Glomerular endothelial cell (primary cell): ENCODE results near the gene DCAF8L2. TPM values are rescaled to one million over a fixed set of nuclear protein-coding genes. Genes with fewer than 3 reads are reported as not detected.
"Not testable (repeated sequence)": the region's sequence is repeated elsewhere in the genome, so short reads cannot be mapped to it uniquely, and the experiment has no call there.

Experiments used
- DNase-seq: peaks from one replicate; pipeline ENCODE4 v3.0.0-alpha.2; 2011; ENCODE audit warnings: low read depth, low spot score; ENCODE audit errors: extremely low read depth
- total RNA-seq: library from RNA; depleted of rRNA; stranded (reverse); fragments of >200 nt; gene quantifications from 2 replicates; pipeline ENCODE4 v1.2.3, GENCODE V29; 2015

DCAF8L2 gene
- total RNA-seq, 1 donor from 2014 or later: not detected

- DNase-seq: no peak
Measured at GRCh38 chrX:27675493-27675892, 85.3 kb downstream of the DCAF8L2 start.

DNA sequence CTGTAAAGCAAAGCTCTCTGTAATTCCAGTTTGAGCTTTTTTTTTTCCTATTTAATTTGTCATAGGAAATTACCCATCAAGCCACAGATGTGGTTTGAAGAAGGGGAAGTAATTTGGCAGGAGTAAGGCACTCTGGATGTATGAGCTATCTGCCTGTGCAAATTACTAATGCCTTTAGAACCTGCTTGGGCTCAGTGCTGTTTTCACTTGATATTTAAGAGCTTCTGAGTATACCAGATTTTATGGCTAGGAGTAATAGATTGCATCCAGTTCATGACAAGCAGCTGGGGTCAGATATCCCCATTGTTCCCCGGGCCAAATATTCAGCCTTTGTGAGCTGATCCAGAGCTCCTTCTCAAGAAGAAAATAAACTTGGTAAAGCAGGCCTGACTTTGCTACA is 89.1 kb downstream of the DCAF8L2 start:
- DNase-seq: no peak

DNA sequence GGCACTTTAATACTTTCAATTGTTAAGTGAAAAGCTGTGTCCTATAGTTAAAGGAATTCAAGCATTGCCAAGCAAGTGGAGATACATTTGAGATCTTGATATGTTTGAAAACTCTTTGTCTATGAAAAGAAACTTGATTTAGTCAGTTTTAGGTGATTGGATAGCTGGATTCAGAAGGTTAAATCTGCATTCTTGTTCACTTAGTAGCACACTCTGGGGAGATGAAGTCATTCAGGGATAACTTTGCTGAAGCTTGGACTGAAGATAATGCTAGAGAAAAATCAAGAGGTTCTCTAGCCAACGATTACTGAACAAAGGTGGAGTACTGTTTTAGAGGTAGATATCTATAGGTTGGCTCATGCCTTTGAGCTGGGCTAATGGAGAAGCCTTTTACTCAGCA is 90.6 kb downstream of the DCAF8L2 start:
- DNase-seq: no peak

GRCh38 chrX:27683566-27684208 is 93.5 kb downstream of the DCAF8L2 start:
- DNase-seq: peak; percentile 29

- DNase-seq: no peak
Measured at GRCh38 chrX:27694667-27695066, 104.5 kb downstream of the DCAF8L2 start.

- DNase-seq: no peak
Measured at GRCh38 chrX:27706526-27706925, 116.4 kb downstream of the DCAF8L2 start.

GRCh38 chrX:27715610-27716009 is 125.5 kb downstream of the DCAF8L2 start:
- no peak for DNase-seq

- peak; percentile 44 for DNase-seq
Measured at GRCh38 chrX:27728291-27728690, 138.1 kb downstream of the DCAF8L2 start.

GRCh38 chrX:27731962-27732361 is 141.8 kb downstream of the DCAF8L2 start:
- DNase-seq: no peak

DNA sequence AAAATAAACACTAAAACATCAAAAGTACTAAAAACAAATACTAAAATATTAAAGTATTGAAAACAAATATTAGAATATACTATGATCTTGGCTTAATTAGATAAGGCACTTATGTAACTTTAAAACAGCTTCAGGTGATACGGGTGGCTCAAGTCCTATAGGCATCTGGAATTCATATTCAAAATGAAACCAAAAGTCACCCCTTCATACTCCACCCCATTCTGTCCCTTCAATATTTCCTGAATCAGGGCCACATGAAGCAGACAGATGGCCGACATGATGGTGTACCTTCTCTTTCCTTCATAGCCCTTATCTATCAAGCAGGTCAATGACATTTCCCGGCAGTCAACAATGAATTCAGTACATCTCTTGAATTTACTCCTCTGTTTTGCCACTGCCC is 145.8 kb downstream of the DCAF8L2 start:
- DNase-seq: no peak

DNA sequence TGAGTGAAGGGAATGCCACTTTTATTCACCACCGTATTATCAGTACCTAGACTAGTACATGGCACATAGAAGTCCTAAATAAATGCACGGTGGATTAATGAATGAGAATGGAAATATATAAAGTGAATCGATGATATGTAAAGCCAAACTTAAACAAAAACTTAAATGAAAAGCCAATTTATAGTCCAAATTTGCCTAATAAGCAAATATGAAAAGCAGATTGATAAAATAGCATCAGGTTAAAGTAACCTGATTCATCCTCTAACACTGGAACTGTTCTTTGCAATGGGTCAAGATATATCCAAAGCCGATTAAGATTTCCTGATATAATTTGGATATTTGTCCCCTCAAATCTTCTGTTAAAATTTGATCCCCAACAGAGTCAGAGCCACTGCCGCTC is 150.8 kb downstream of the DCAF8L2 start:
- DNase-seq: no peak

DNA sequence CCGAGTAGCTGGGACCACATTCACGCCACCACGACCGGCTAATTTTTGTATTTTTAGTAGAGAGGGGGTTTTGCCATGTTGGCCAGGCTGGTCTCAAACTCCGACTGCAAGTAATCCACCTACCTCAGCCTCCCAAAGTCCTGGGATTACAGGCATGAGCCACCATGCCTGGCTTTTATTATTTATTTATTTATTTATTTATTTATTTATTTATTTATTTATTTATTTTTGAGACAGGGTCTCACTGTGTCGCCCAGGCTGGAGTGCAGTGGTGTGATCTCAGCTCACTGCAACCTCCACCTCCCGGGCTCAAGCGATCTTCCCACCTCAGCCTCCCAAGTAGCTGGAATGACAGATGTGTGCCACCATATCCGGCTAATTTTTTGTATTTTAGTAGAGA is 153.4 kb downstream of the DCAF8L2 start:
- not testable (repeated sequence) for DNase-seq

DNA sequence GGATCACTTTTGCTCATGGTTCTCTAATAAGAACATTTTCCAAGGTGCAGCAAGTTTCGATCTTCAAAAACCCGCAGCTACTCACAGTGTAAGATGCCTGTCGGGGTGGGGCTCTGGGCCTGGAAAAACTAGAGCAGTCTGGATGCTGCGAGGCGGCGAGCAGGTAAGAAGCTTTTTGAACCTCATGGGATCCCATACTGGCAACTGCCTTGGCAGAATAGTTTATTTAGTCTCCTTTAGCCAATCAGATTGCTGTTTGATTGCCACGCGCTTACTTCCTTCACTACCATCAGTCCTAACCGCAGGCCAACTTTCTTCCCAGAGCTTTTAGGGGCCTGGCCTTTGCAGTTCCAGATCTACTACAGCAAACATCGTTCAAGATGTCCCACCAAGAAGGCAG is 156.4 kb downstream of the DCAF8L2 start:
- no peak for DNase-seq

- not testable (repeated sequence) for DNase-seq
Measured at GRCh38 chrX:27750298-27750697, 160.2 kb downstream of the DCAF8L2 start.

DNA sequence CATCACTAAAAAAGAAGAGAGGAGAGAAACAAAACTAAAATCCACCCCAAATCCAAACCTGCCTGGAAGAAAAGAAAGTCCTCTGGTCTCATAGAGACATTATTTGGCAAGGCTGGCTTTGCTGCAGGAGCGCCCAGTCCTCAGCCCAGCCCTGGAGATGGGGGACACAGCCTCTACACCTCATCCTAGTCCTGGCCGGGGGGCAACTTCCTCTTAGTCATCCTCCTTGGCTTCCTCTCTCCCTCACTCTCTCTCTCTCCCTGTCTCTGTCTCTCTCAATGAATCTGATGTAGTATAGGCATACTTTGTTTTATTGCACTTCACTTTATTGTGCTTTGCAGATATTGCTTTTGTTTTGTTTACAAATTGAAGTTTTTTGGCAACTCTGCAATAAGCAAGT is 161.8 kb downstream of the DCAF8L2 start:
- no peak for DNase-seq

- no peak for DNase-seq
Measured at GRCh38 chrX:27765718-27766117, 175.6 kb downstream of the DCAF8L2 start.

DNA sequence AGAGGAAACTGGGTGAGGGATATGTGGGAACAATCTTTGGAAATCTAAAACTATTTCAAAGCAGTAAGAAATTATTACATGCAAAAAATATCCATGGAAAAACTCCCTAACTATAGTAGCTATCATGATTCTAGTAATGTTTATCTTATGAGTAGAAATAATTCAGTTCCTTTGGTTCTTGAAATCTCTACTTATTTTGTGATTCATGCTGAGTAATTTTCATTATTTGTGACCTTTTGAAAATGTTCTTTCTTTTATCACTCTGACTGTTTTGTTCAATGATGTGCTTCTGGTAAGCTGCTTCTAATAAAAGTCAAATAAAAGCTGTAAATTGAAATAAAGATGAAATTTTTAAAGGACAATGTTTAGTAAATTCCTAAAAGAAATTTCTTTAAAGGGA is 177.2 kb downstream of the DCAF8L2 start:
- no peak for DNase-seq

DNA sequence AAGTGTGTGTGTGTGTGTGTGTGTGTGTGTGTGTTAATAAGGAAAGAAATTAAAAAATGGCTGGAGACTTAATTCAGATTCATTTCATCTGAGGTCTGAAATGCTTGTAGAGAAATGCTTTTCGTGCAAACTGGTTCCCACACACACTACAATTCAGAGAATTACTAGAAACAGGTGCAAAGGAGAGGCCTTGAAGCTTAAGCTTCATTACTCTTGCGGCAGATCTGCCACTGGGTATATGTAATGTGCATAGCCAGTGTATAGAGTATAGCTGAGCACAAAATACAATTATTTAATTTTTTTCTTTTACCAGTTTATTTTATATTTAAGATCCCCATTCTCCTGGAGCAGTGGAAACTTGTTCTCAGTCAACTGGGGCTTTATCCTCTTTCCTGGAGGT is 185.8 kb downstream of the DCAF8L2 start:
- DNase-seq: no peak

- DNase-seq: no peak
Measured at GRCh38 chrX:27796640-27797257, 206.6 kb downstream of the DCAF8L2 start.

- no peak for DNase-seq
Measured at GRCh38 chrX:27797575-27797974, 207.4 kb downstream of the DCAF8L2 start.
